Dedifferentiated amniotic fluid mesenchymal stem cell (primary cell): ENCODE measurements around the gene NUP188.
A peak's percentile ranks its signal among the peaks of the same experiment; 100 is the strongest.

Source experiments
- DNase-seq: peaks from one replicate; pipeline ENCODE4 v3.0.0-alpha.2; 2016; ENCODE audit errors: extremely low spot score

Gene NUP188

GRCh38 chr9:128947527-128948301 lies at the start of gene NUP188, which contains the start of gene DOLK:
Gene NUP188, plus strand, starts transcription at chr9:128947699. Its CDS starts 21 bp downstream, at chr9:128947720.
Gene DOLK, minus strand, starts transcription at chr9:128947603. Its CDS starts 300 bp downstream, at chr9:128947303.
- peak; percentile 92 for DNase-seq

- no peak for DNase-seq
These were observed 49.1 kb upstream of the NUP188 start for GRCh38 chr9:128898382-128898781.

GRCh38 chr9:128898845-128899565 lies 48.5 kb upstream of the NUP188 start:
- DNase-seq: no peak

- DNase-seq: no peak
These were observed 47.8 kb upstream of the NUP188 start for GRCh38 chr9:128899566-128900322.

- DNase-seq: no peak
These were observed 46.1 kb upstream of the NUP188 start for GRCh38 chr9:128901379-128901778.

GRCh38 chr9:128901822-128902221 lies 45.7 kb upstream of the NUP188 start:
- no peak for DNase-seq

GRCh38 chr9:128902351-128903078 lies 45.0 kb upstream of the NUP188 start:
- no peak for DNase-seq

- no peak for DNase-seq
These were observed 44.4 kb upstream of the NUP188 start for GRCh38 chr9:128903079-128903461.

GRCh38 chr9:128903871-128904620 lies 43.5 kb upstream of the NUP188 start:
- no peak for DNase-seq

- DNase-seq: no peak
These were observed 41.5 kb upstream of the NUP188 start for GRCh38 chr9:128905964-128906363.

- DNase-seq: no peak
These were observed 40.8 kb upstream of the NUP188 start for GRCh38 chr9:128906741-128907140.

- DNase-seq: no peak
These were observed 39.1 kb upstream of the NUP188 start for GRCh38 chr9:128908372-128908771.

GRCh38 chr9:128909859-128910258 lies 37.6 kb upstream of the NUP188 start:
- no peak for DNase-seq

GRCh38 chr9:128910906-128911305 lies 36.6 kb upstream of the NUP188 start:
- DNase-seq: no peak

GRCh38 chr9:128911529-128912035 lies 35.9 kb upstream of the NUP188 start:
- DNase-seq: no peak

GRCh38 chr9:128912270-128912853 lies 35.1 kb upstream of the NUP188 start:
- DNase-seq: peak; percentile 41

GRCh38 chr9:128913048-128913900 lies 34.2 kb upstream of the NUP188 start:
- DNase-seq: no peak

GRCh38 chr9:128913995-128914772 lies 33.3 kb upstream of the NUP188 start:
- DNase-seq: no peak

GRCh38 chr9:128916204-128916603 lies 31.3 kb upstream of the NUP188 start:
- DNase-seq: no peak
